Bronchial epithelial cell (primary cell): ENCODE results near the gene TMEM248. TPM values are rescaled to one million over a fixed set of nuclear protein-coding genes. Genes with fewer than 3 reads are reported as not detected.
A peak's percentile ranks its signal among the peaks of the same experiment; 100 is the strongest.

Experiments used
- DNase-seq: peaks from one replicate; pipeline ENCODE4 v3.0.0-alpha.2; 2010; ENCODE audit warnings: low read depth
- FAIRE-seq: peaks from 2 replicates; lab custom pipeline; 2011; peaks lifted over from hg19 to GRCh38; lab: Jason Lieb, UNC
- H3K27me3 ChIP-seq: 2 replicates; pipeline ENCODE4 v1.5.1; 2011; ENCODE audit warnings: low read length; ENCODE audit not compliant: control insufficient read depth, insufficient read depth
- H3K36me3 ChIP-seq: 2 replicates; pipeline ENCODE4 v1.5.1; 2011; ENCODE audit warnings: low read length; ENCODE audit not compliant: control insufficient read depth, insufficient read depth
- H3K4me3 ChIP-seq: 2 replicates; pipeline ENCODE4 v1.5.1; 2011; ENCODE audit warnings: mild to moderate bottlenecking, low read depth, low read length, control low read depth
- CTCF ChIP-seq: IDR thresholded peaks from 2 replicates; pipeline ENCODE4 v1.5.1; 2011; ENCODE audit warnings: mild to moderate bottlenecking, moderate library complexity, low read length, control low read depth, inconsistent platforms; ENCODE audit not compliant: insufficient read depth, severe bottlenecking
- total RNA-seq: library from RNA; depleted of rRNA; stranded (reverse); fragments of >200 nt; gene quantifications from 2 replicates; pipeline ENCODE4 v1.2.1, GENCODE V29; 2014

Gene TMEM248
- total RNA-seq, 1 donor from 2014 or later, result 45.3 TPM

DNA sequence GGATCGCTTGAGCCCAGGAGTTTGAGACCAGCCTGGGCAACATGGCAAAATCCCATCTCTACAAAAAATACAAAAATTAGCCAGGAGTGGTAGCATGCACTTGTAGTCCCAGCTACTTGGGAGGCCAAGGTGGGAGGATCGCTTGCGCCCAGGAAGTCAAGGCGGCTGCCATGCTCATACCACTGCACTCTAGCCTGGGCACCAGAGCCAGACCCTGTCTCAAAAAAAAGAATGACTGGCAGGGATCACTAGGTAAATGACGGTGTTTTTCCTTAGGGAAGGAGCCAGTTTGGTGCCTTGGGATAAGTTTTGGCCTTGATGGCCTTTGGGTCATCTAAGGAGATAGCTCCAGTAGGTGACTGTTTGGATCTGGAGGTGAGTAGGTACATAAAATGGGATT lies 8.9 kb downstream of the TMEM248 start:
- H3K27me3 ChIP-seq, result no peaks in the 10 kb centered on the region
- peaks cover 3% of the 10 kb centered on the region for H3K36me3 ChIP-seq
- H3K4me3 ChIP-seq, result no peak overlapping the region
- FAIRE-seq (no peak), DNase-seq (no peak)
- no peak for TF ChIP-seq CTCF

GRCh38 chr7:66930341-66930740 lies 9.3 kb downstream of the TMEM248 start:
- FAIRE-seq (peak; percentile 13), DNase-seq (peak; percentile 4)
- H3K36me3 ChIP-seq, result peaks cover 3% of the 10 kb centered on the region

DNA sequence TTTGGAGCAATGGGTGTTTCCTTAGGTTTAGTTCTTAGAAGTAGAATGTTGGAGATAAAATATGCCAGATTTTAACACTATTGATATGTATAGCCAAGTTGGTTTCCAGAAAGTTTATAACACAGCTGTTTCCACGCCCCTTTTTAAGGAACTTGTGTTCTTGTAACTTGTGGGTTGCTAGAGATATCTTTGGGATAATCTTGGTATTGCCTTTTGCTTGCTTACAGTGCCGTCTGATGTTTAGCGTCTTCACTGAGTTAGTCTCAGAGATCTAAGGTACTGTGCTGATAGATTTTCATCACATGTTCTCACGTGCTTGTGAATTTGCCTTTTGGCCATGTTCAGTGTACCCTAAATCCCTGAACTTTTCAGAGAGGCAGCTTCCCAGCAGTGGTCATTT lies 12.4 kb downstream of the TMEM248 start:
- no peak overlapping the region for H3K4me3 ChIP-seq
- no peak for DNase-seq
- no peak for TF ChIP-seq CTCF

More at GRCh38 chr7:66930341-66930740, 9.3 kb downstream of the TMEM248 start:
- no peak overlapping the region for H3K4me3 ChIP-seq
- no peaks in the 10 kb centered on the region for H3K27me3 ChIP-seq
- no peak for TF ChIP-seq CTCF

DNA sequence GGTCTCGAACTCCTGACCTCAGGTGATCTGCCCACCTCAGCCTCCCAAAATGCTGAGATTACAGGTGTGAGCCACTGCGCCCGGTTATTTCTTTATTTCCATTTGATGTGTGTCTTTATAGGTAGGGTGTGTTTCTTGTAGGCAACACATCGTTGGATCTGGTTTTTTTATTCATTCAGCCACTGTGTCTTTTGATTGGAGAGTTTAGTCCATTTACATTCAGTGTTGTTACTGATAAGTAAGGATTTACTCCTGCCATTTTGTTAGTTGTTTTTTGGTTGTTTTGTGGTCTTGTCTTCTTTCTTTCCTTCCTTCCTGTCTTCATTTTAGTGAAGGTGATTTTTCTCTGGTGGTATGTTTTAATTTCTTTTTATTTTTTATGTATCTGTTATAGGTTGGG lies 16.9 kb downstream of the TMEM248 start:
- no peak for FAIRE-seq
- Histone ChIP-seq H3K27me3 (no peaks in the 10 kb centered on the region), H3K4me3 (no peak overlapping the region), H3K36me3 (peaks cover 6% of the 10 kb centered on the region)
- no peak for DNase-seq
- no peak for TF ChIP-seq CTCF

More for the DNA sequence above, 12.4 kb downstream of the TMEM248 start:
- Histone ChIP-seq H3K27me3 (no peaks in the 10 kb centered on the region), H3K36me3 (peaks cover 2% of the 10 kb centered on the region)
- no peak for FAIRE-seq

- no peak for TF ChIP-seq CTCF
- Histone ChIP-seq H3K27me3 (no peaks in the 10 kb centered on the region), H3K36me3 (peaks cover 11% of the 10 kb centered on the region), H3K4me3 (no peak overlapping the region)
- no peak for DNase-seq
- no peak for FAIRE-seq
Observed at GRCh38 chr7:66939325-66939724, 18.3 kb downstream of the TMEM248 start.

- FAIRE-seq, result no peak
- H3K36me3 ChIP-seq, result peaks cover 17% of the 10 kb centered on the region
Observed at GRCh38 chr7:66946545-66946944, 25.5 kb downstream of the TMEM248 start.

More at GRCh38 chr7:66946545-66946944, 25.5 kb downstream of the TMEM248 start:
- Histone ChIP-seq H3K27me3 (no peaks in the 10 kb centered on the region), H3K4me3 (no peak overlapping the region)
- DNase-seq, result no peak
- TF ChIP-seq CTCF, result no peak
